Skeletal muscle satellite cell (primary cell): ENCODE data around the gene RBMY1B. TPM values are rescaled to one million over a fixed set of nuclear protein-coding genes. Genes with fewer than 3 reads are reported as not detected.
"Not testable (repeated sequence)": the region's sequence is repeated elsewhere in the genome, so short reads cannot be mapped to it uniquely, and the experiment has no call there.

Experiments
- H3K27me3 ChIP-seq: 2 replicates; pipeline ENCODE4 v1.7.0; 2013; ENCODE audit warnings: low read length; ENCODE audit not compliant: control insufficient read depth, insufficient read depth
- H3K36me3 ChIP-seq: 2 replicates; pipeline ENCODE4 v1.7.0; 2013; ENCODE audit warnings: mild to moderate bottlenecking, control low read depth, low read length; ENCODE audit not compliant: insufficient read depth
- H3K4me1 ChIP-seq: 2 replicates; pipeline ENCODE4 v1.7.0; 2013; ENCODE audit warnings: low read length; ENCODE audit not compliant: control insufficient read depth, insufficient read depth
- H3K4me2 ChIP-seq: 2 replicates; pipeline ENCODE4 v1.7.0; 2013; ENCODE audit warnings: mild to moderate bottlenecking, low read length
- H3K4me3 ChIP-seq: 2 replicates; pipeline ENCODE4 v1.7.0; 2013; ENCODE audit warnings: low read length
- H3K9ac ChIP-seq: 2 replicates; pipeline ENCODE4 v1.7.0; 2013; ENCODE audit warnings: mild to moderate bottlenecking, low read depth, low read length, moderate library complexity
- H3K9me3 ChIP-seq: replicated peaks from 2 replicates; pipeline ENCODE4 v1.7.0; 2013; ENCODE audit warnings: mild to moderate bottlenecking, control low read depth, low read length
- total RNA-seq: library from RNA; depleted of rRNA; stranded (reverse); fragments of >200 nt; gene quantifications from 2 replicates; pipeline ENCODE4 v1.2.3, GENCODE V29; 2012; rRNA removed

RBMY1B gene
- total RNA-seq, result not detected in 2 replicates

- not testable (repeated sequence) for H3K9me3 ChIP-seq, H3K4me3 ChIP-seq, H3K4me1 ChIP-seq, H3K27me3 ChIP-seq, H3K36me3 ChIP-seq, H3K9ac ChIP-seq, H3K4me2 ChIP-seq
Observed at GRCh38 chrY:21511038-21511437, at the start of gene RBMY1B. RBMY1B (plus strand) TSS chrY:21511338; CDS start chrY:21513351, 2,013 bp downstream.

GRCh38 chrY:21462915-21463314, 48.2 kb upstream of the RBMY1B start:
- not testable (repeated sequence) for H3K9ac ChIP-seq, H3K27me3 ChIP-seq, H3K4me2 ChIP-seq, H3K9me3 ChIP-seq, H3K4me1 ChIP-seq, H3K36me3 ChIP-seq, H3K4me3 ChIP-seq

GRCh38 chrY:21482967-21483366, 28.2 kb upstream of the RBMY1B start:
- Histone ChIP-seq H3K4me2 (no peak overlapping the region), H3K36me3 (no peaks in the 10 kb centered on the region), H3K27me3 (no peaks in the 10 kb centered on the region), H3K9ac (no peak overlapping the region), H3K4me3 (no peak overlapping the region), H3K9me3 (no peaks in the 10 kb centered on the region), H3K4me1 (no peaks in the 10 kb centered on the region)

- H3K36me3 ChIP-seq, H3K4me1 ChIP-seq, H3K27me3 ChIP-seq, H3K4me2 ChIP-seq, H3K9ac ChIP-seq, H3K4me3 ChIP-seq, H3K9me3 ChIP-seq: not testable (repeated sequence)
Observed at GRCh38 chrY:21534579-21534978, 23.4 kb downstream of the RBMY1B start, which contains the start of gene RBMY1A1. RBMY1A1 (plus strand) TSS chrY:21534879; CDS start chrY:21536892, 2,013 bp downstream.

GRCh38 chrY:21559316-21559984, 48.3 kb downstream of the RBMY1B start:
- H3K4me1 ChIP-seq, H3K9ac ChIP-seq, H3K36me3 ChIP-seq, H3K4me2 ChIP-seq, H3K27me3 ChIP-seq, H3K9me3 ChIP-seq, H3K4me3 ChIP-seq: not testable (repeated sequence)
